Measurements from ENCODE around the gene NPHP4.

NPHP4 gene

DNA sequence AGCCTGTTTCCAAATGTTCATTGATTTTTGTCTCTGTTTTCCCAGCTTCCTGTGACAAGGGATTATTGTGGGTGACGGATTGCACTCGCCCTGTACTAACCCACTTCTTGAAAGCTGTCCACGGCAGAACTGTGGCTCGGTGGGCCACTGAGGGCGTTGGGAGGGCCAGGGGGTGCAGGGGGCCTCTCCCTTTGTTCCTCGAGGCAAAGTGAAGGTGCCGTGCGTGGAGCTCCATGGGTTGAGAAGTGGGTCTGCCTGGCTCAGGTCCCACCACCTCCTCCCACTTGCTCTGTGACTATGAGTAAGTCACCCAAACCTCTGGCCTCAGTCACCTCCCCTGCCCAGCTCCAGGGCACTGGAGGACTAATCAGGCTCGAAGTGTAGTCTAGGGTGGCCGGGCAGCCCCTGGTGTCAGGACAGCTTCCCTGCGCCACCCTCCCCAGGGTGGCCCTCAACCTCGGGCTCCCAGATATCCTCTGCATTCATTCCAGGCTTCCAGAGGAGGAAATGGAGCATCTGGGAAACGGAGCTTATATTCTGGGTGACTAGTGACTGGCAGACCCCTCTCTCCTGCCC is 148.6 kb downstream of the NPHP4 start:
- H2AFZ ChIP-seq: no peak overlapping the region
- no peak overlapping the region for H3K27ac ChIP-seq
- H3K9me3 ChIP-seq (ENCODE audit: control insufficient read depth, low read length): no peaks in the 10 kb centered on the region
- H3K4me1 ChIP-seq: no peaks in the 10 kb centered on the region
- H3K27me3 ChIP-seq (ENCODE audit: control insufficient read depth, insufficient read depth, low read length): no peaks in the 10 kb centered on the region
- no peak overlapping the region for H3K4me3 ChIP-seq (ENCODE audit: low read depth, low read length)
- H3K4me2 ChIP-seq (ENCODE audit: low read length): no peak overlapping the region
- no peaks in the 10 kb centered on the region for H3K36me3 ChIP-seq (ENCODE audit: control insufficient read depth, insufficient read depth, low read length)
- no peak overlapping the region for H3K9ac ChIP-seq
- H3K79me2 ChIP-seq: no peaks in the 10 kb centered on the region
- TF ChIP-seq, protein P1, sequence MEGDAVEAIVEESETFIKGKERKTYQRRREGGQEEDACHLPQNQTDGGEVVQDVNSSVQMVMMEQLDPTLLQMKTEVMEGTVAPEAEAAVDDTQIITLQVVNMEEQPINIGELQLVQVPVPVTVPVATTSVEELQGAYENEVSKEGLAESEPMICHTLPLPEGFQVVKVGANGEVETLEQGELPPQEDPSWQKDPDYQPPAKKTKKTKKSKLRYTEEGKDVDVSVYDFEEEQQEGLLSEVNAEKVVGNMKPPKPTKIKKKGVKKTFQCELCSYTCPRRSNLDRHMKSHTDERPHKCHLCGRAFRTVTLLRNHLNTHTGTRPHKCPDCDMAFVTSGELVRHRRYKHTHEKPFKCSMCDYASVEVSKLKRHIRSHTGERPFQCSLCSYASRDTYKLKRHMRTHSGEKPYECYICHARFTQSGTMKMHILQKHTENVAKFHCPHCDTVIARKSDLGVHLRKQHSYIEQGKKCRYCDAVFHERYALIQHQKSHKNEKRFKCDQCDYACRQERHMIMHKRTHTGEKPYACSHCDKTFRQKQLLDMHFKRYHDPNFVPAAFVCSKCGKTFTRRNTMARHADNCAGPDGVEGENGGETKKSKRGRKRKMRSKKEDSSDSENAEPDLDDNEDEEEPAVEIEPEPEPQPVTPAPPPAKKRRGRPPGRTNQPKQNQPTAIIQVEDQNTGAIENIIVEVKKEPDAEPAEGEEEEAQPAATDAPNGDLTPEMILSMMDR (IDR thresholded peaks at IDR 0.05): no peak

DNA sequence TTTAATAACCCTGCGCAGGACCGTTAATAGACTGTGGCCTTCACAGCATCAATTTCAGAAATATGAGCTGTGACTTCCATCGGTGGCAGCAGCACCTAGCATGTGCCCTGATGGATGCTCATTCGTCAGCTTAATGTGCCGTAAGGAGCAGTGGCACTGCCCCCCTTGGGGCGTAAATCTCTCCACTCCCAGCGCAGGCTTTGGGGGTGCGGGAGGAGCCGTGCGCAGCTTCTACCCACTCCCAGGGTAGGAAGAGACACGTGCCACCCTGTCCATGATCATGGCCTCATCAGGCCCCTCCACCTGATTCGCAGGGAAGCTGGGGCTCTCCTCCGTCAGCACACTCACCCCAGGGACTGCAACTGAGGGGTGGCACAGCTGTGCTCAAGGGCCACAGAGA is 149.5 kb downstream of the NPHP4 start:
- no peak overlapping the region for H3K4me3 ChIP-seq (ENCODE audit: low read depth, low read length)
- H2AFZ ChIP-seq: no peak overlapping the region
- no peaks in the 10 kb centered on the region for H3K27me3 ChIP-seq (ENCODE audit: control insufficient read depth, insufficient read depth, low read length)
- no peaks in the 10 kb centered on the region for H3K79me2 ChIP-seq
- H3K36me3 ChIP-seq (ENCODE audit: control insufficient read depth, insufficient read depth, low read length): no peaks in the 10 kb centered on the region
- H3K4me1 ChIP-seq: no peaks in the 10 kb centered on the region
- no peak overlapping the region for H3K27ac ChIP-seq
- TF ChIP-seq, protein P1 (IDR thresholded peaks at IDR 0.05): no peak
- no peaks in the 10 kb centered on the region for H3K9me3 ChIP-seq (ENCODE audit: control insufficient read depth, low read length)
- H3K9ac ChIP-seq: no peak overlapping the region
- H3K4me2 ChIP-seq (ENCODE audit: low read length): no peak overlapping the region

DNA sequence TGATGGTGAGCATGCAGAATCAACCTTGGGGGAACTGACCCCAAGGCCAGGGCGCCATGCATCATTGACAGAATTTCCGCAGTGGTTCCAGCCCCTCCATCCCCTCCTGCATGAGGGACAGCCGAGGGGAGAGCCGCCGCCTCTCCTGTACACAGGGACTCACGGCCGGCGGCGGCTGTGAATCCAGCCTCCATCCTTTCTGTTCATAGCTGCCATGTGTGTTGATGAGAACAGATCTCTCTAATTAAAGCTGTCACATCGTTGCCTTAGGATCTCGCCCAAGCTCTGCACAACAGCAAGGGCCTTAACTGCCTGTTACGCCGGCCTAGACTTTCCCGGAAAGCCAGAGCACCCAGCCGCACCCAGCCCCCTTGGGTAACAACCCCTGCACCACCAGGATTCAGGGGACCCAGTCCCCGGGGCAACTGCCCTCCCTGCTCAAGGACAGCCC is 151.6 kb downstream of the NPHP4 start:
- no peak overlapping the region for H3K27ac ChIP-seq
- H3K36me3 ChIP-seq (ENCODE audit: control insufficient read depth, insufficient read depth, low read length): no peaks in the 10 kb centered on the region
- no peak overlapping the region for H2AFZ ChIP-seq
- no peaks in the 10 kb centered on the region for H3K4me1 ChIP-seq
- H3K4me2 ChIP-seq (ENCODE audit: low read length): no peak overlapping the region
- H3K9ac ChIP-seq: no peak overlapping the region
- H3K79me2 ChIP-seq: no peaks in the 10 kb centered on the region
- TF ChIP-seq, protein P1 (IDR thresholded peaks at IDR 0.05): no peak
- H3K9me3 ChIP-seq (ENCODE audit: control insufficient read depth, low read length): no peaks in the 10 kb centered on the region
- H3K4me3 ChIP-seq (ENCODE audit: low read depth, low read length): no peak overlapping the region
- no peaks in the 10 kb centered on the region for H3K27me3 ChIP-seq (ENCODE audit: control insufficient read depth, insufficient read depth, low read length)

DNA sequence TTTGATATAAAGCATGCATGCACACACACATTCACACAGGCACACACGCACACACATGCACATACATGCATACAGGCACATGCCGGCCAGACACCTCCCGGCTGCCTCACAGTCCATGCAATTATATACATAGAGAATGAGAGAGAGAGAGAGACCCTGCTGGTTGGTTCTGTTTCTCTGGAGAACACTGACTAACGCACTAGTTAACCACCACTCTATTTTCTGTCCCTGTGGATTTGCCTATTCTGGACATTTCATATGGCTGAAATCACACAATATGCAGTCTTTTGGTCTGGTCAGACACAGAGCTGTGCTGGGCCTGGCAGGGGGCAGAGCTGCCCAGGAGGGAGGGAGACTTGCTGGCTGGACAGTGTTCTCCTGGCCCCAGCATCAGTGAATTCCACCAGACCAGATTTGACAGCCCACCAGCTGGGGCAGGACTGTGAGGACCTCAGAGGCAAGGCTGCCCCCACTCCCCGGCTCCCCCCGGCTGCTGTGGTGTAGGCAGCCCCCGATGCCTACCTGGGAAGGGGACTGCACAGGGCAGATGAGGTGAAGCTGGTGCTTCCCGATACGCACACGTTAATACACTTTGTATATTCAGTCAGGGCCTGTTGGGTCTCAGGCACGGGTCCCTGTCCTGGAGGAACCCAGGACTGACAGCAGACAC is 152.2 kb downstream of the NPHP4 start:
- H2AFZ ChIP-seq: no peak overlapping the region
- H3K4me2 ChIP-seq (ENCODE audit: low read length): no peak overlapping the region
- no peak overlapping the region for H3K27ac ChIP-seq
- no peak overlapping the region for H3K4me3 ChIP-seq (ENCODE audit: low read depth, low read length)
- H3K9me3 ChIP-seq (ENCODE audit: control insufficient read depth, low read length): no peaks in the 10 kb centered on the region
- H3K36me3 ChIP-seq (ENCODE audit: control insufficient read depth, insufficient read depth, low read length): no peaks in the 10 kb centered on the region
- H3K27me3 ChIP-seq (ENCODE audit: control insufficient read depth, insufficient read depth, low read length): no peaks in the 10 kb centered on the region
- no peaks in the 10 kb centered on the region for H3K4me1 ChIP-seq
- TF ChIP-seq, protein P1 (IDR thresholded peaks at IDR 0.05): no peak
- H3K9ac ChIP-seq: no peak overlapping the region
- H3K79me2 ChIP-seq: no peaks in the 10 kb centered on the region
